ENCODE data around the gene CXCR4.

DNA sequence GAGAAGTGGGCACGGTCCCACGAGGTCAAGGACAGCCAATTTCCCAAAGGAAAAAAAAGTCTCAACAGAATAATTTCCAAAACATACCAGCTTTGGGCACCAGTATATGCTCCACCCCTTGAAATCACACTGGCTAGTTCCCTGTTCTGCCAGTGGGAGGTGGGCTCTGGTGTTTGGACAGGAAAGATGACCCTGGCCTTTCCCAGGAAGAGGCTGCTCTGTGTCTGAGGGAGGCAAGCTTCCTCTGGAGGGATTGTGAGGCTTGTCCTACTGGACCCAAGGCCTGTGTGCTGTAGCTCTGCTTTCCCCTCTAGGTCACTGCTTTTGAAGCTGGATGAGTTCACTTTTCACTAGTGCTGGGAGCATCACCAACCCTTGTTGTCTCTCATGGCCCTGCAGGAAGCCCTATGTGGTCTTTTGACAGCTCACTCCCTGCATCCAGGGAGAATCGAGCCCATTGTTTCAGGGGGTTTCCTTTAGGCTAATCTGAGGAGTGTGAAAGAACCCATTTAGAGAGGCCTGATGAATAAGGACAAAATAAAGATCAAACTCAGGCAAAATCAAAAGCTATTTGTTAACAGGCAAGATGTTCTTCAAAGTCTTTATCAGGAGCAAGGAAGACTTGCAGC lies 36.3 kb downstream of the CXCR4 start:
- no peak for TF ChIP-seq POLR2A (IDR thresholded peaks at IDR 0.05)
- TF ChIP-seq, protein P1, sequence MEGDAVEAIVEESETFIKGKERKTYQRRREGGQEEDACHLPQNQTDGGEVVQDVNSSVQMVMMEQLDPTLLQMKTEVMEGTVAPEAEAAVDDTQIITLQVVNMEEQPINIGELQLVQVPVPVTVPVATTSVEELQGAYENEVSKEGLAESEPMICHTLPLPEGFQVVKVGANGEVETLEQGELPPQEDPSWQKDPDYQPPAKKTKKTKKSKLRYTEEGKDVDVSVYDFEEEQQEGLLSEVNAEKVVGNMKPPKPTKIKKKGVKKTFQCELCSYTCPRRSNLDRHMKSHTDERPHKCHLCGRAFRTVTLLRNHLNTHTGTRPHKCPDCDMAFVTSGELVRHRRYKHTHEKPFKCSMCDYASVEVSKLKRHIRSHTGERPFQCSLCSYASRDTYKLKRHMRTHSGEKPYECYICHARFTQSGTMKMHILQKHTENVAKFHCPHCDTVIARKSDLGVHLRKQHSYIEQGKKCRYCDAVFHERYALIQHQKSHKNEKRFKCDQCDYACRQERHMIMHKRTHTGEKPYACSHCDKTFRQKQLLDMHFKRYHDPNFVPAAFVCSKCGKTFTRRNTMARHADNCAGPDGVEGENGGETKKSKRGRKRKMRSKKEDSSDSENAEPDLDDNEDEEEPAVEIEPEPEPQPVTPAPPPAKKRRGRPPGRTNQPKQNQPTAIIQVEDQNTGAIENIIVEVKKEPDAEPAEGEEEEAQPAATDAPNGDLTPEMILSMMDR (IDR thresholded peaks at IDR 0.05): no peak

All from testis (tissue), 2 donors.